AG09319 (cell line): ENCODE results near the gene CELF3.

Experiments
- DNase-seq: peaks from one replicate; pipeline ENCODE4 v3.0.0-alpha.2; 2010; ENCODE audit warnings: low read depth; ENCODE audit errors: extremely low read depth
- TF ChIP-seq, protein P1 (sequence below): IDR thresholded peaks from 2 replicates; pipeline ENCODE4 v1.5.1; 2011; ENCODE audit warnings: low read depth, mild to moderate bottlenecking, inconsistent platforms, low read length, moderate library complexity

The CELF3 gene

GRCh38 chr1:151716771-151717631 is at the start of gene CELF3:
CELF3 (minus strand) TSS chr1:151716803; CDS start chr1:151716020, 783 bp downstream.
- DNase-seq: no peak

GRCh38 chr1:151763990-151764389 is 47.4 kb upstream of the CELF3 start:
- TF ChIP-seq, protein P1, sequence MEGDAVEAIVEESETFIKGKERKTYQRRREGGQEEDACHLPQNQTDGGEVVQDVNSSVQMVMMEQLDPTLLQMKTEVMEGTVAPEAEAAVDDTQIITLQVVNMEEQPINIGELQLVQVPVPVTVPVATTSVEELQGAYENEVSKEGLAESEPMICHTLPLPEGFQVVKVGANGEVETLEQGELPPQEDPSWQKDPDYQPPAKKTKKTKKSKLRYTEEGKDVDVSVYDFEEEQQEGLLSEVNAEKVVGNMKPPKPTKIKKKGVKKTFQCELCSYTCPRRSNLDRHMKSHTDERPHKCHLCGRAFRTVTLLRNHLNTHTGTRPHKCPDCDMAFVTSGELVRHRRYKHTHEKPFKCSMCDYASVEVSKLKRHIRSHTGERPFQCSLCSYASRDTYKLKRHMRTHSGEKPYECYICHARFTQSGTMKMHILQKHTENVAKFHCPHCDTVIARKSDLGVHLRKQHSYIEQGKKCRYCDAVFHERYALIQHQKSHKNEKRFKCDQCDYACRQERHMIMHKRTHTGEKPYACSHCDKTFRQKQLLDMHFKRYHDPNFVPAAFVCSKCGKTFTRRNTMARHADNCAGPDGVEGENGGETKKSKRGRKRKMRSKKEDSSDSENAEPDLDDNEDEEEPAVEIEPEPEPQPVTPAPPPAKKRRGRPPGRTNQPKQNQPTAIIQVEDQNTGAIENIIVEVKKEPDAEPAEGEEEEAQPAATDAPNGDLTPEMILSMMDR: no peak
- DNase-seq: no peak

More at GRCh38 chr1:151716771-151717631, at the start of gene CELF3:
- TF ChIP-seq, protein P1: no peak

GRCh38 chr1:151762941-151763921 is 46.6 kb upstream of the CELF3 start, which contains the start of gene MRPL9:
MRPL9 (minus strand) TSS chr1:151763496; CDS start chr1:151763479, 17 bp downstream.
- TF ChIP-seq, protein P1: no peak
- peak; percentile 36 for DNase-seq

- DNase-seq: no peak
- TF ChIP-seq, protein P1: no peak
These were observed 44.2 kb upstream of the CELF3 start for GRCh38 chr1:151760597-151761385.

DNA sequence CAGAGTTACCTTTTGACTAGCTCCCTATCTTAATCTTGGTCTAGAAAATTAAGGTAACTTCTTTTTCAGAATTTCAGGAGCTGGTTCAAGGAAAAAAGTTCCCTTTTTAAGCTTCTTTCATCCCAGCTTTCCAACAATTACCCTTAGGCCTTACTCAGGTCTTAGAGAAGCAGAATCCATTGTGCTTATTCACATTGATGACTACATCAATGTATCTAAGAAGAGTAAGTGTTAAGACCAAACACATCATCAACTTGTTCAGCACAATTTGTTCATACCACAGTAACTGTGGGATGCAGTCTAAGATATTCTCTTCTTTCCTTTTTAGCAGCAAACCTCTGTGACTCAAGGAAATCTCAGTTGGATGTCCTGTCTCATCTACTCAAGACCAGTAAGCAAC is 42.6 kb upstream of the CELF3 start:
- DNase-seq: no peak
- TF ChIP-seq, protein P1: no peak

DNA sequence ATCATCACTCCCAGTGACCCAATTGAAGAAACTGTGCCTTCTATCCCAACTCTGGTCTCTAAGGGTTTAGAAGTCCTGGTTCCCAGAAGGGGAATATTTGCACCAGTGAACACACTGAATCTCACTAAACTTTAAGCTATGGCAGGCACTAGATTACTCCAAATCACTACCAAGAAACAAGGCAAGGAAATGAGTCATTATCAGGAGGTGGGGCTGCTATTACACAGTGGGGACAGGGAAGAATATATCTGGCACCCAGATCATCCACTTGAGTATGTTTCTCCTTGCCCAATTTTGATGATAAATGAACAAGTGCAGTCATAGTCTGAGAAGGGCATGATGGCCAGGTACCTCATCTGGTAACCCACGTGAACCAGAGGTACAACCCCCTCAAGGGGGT is 39.7 kb upstream of the CELF3 start:
- no peak for DNase-seq
- TF ChIP-seq, protein P1: no peak
